NCI-H345 (cell line): ENCODE measurements around the gene SRGAP2C.
"Not testable (repeated sequence)": the region's sequence is repeated elsewhere in the genome, so short reads cannot be mapped to it uniquely, and the experiment has no call there.

Experiments used
- DNase-seq: peaks from one replicate; lab custom pipeline; 2025; lab: John Stamatoyannopoulos, UW

The SRGAP2C gene

DNA sequence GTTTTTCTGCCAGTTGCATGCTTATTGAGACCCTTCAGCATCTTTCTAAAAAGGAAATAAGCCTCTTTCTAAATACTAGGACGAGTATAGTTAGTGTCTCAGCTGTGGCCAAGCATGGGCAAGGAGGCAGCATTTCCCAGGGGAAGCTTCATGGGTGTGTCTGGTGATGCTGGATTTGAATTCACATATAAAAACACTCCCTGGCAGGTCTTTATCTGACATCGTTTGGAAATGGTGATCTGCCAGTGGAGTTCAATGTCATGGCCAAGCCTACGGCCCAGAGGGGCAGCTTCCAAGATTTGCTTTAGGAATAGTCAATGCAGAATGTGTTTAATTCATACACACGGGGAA, 94.7 kb downstream of the SRGAP2C start:
- DNase-seq = not testable (repeated sequence)

DNA sequence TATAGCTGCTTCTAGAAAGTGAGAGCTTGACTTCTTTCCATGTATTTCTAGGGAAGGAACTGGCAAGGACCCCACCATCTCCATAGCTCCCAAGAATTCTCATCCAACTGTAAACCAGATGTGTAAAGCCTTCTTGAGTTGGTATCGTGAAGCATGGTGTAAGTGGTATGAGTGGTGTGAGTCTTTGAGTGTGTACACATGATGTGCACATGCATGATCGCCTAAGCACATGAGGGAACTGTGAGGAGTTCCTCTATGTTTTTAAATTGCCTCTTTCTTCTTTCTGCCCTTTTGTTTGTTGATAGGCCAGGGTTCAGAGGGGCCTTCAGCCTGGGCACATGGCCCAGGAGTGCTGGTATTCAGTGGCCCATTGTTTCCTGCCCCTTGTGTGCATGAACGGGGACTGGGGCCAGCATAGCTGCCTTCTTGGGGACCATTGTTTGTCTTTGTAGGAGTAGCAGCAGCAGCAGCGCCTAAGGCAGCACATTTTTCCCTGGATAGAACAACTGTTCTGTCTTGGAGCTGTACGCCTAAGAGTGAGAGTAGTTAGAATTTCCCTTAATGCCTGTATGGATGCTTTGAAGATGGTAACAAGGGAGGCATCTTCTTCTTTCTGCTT, 96.0 kb downstream of the SRGAP2C start:
- DNase-seq = not testable (repeated sequence)

DNA sequence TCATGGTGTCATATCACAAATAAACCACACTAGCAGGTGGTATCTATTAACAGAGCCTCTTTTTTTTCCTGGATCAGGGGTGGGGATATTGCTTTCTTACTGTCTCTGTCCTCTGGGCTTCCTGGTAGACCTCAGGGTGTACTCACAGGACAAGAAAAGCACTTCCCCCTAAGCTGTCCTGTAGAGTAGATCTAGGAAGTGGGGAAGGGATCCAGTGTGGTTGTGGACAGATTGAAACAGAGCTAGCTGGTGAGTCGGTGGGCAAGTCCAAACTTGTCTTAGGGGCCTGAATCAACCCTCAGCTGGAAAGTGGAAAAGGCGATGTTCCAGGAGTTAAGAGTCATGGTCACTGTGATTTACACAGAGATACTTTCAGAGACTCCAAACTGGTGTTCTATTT, 96.7 kb downstream of the SRGAP2C start:
- DNase-seq = not testable (repeated sequence)

DNA sequence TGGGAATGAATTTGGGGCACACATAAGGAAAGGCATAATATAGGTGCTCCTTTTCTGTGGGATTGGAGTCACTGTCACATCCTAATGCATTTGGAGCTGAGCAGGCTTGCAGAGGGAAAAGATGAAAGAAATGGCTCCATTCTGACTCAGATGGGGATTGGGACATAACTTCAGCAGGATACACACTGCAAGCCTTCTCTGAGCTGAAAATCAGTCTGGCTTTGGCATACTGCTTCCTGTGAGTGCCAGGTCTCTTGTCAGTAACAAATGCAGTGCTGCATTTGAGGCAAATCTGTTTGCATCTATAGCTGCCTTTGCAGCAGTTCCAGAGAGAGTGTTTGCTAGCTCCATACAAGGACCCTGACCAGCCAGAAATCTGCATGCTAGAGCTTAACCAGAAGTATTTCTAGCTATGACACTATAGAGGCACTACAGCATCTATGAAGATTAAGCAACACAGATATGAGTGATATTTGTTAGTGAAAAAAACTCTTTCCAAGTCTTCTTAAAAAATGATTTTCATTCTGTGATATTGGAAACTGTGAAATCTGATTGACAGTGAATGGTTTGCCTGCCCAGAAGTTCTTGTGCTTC, 98.9 kb downstream of the SRGAP2C start:
- DNase-seq = not testable (repeated sequence)

DNA sequence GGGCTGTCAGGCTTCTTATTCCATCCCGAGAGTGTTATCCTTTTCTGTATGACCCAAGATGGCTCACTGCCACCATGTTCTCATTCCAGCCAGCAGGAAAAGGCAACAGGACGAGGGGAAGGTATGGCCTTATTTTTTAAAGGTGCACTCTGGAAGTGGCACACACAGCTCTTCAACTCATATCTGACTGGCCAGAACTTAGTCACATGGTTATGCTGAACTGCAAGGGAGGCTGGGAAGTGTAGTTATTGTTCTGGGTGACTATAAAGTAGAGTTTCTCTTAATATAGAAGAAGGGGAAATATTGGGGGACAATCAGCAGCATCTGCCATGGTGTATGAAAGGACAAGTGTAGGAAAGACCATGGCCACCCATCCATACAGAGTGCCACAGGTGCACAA, 107.8 kb downstream of the SRGAP2C start:
- not testable (repeated sequence) for DNase-seq

DNA sequence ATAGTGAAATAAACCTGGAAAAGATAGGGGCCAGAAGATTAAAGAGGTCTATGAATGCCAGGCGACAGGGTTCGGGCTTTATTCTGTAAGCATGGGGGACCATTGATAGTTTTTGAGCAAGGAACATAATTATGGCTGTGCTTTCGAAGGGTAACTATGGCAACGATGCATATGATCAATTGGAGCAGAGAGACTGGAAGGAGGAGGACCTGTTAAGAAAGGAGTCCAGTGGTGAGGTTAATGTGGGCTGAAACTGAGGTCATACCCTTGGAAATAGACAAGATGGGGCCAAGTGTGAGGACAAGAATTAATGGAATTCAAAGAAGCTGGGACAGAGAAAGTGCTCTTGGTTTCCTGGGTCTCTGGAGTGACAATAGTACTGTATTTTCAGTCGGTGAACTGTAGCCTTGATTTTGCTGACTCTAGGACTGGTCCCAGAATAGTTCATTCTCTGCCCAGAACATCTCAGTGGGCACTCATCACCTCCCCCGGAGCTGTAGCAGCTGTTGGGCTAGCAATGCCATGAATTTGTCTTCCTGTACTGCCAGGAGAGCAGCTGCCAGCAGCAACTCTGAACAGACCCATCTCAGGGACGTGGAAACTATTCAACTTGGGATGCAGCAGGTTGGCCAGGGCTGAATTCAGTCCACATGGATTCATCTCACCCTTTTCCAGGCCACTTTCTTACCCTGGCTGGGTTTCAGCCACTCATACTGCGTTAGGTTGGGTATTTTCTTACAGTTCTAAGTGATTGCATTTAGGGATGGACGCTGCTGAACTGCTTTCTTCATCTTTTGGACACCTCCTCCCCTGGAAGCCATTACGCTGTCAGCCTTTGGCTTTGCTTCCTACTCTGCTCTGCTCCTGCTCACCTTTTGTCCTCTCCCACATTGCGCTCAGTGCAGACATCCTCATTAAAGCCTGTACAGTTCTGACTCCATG, 108.8 kb downstream of the SRGAP2C start:
- not testable (repeated sequence) for DNase-seq

DNA sequence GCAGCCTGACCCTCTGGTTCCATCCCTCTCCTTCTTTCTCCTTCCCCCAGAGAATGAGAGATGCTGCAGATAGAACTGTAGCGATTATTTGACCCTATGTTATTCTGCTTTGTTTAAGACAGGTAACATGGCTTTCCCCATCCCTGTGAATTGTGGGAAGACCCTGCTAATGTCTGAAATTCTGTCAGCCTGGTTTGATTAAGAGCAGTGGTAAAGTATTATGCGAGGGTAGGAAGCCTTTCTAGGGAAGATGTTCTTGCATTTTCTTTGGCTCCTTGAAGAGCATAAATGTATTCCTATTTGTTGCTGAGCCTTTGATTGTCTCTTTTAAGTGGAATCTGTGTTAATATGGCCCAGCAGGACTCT, 109.4 kb downstream of the SRGAP2C start:
- DNase-seq = not testable (repeated sequence)

DNA sequence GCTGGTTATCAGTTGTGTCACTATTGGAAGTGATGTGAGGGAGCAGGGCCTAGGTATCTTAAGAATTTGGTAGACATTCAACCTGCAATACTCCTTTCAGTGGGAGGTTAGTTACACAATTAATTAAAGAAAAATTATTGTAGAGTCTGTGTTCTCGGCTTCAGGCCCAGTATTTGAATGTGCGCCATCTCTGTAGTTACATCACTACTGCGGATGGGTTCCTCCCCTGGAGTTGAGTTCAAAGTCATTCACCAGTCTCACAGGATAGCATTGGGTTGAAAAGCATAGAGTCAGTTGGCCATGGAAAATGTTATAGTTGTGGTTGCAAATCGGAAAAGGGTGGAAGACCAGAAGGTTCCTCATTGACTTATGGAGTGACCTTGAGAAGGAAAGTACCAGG, 111.8 kb downstream of the SRGAP2C start:
- DNase-seq = not testable (repeated sequence)

DNA sequence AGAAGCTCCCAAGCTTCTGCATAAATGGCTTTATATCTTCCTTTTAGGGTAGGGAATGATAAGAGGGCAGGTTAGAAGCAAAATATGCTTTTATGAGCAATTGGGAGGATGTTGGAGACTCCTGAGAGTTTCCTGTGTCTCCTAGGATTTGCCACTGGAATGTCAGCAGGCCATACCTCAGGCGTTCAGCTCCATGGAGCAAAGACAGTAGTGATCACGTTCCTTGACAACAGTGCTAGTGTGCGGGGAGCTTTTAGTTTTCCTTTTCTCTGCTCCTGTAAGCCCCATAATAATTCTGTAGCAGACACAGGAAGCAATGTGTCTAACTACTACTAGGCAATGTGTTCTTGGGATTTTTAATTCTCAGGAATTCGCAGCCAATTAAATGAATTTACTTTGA, 113.8 kb downstream of the SRGAP2C start:
- DNase-seq = not testable (repeated sequence)

DNA sequence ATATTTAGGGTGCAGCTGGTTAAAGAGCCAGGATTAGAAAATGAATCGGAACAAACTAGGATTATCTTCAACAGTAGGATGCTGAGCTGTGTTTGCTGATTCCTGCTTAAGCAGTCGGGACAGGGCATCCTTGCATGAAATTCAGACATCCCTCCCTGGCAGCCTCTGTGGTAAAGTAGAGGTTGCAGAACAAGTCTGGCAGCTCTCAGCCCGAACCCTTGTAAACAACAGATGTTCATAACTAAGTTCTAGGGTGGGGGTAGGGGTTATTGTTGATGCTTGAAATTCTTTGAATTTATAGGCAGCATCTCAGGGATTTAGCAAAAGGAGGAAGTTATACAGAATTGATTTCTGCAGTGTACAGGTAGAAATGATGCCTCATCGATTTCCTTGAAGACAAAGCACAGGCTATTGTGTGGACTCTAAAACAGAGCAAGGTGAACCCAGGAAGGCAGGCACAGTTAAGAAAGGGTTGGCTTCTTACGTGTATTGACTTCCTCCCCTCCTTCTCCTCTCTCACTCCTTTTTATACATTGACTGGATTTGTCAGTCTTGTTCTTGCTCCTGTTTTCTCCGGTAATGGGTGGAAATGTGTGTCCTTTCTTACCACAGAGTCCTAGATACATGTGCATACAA, 114.9 kb downstream of the SRGAP2C start:
- DNase-seq = not testable (repeated sequence)

DNA sequence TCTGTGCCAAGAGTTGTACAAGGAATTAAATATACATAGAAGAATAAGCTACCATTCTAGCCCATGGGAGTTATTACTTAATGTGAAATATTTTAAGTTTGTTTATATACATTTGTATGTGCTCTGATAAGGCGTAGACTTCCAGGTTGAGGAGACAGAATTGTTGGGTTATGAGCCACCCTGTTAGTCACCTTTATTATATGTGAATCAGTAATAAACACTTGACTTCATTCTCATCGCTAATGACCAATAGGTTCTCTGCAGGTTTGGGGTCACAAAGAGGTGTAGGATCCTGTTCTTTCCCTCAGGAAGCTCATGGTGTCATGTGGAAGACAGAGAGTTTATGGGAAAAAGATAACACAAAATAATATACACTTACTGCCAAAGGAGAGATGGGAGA, 117.1 kb downstream of the SRGAP2C start:
- not testable (repeated sequence) for DNase-seq

DNA sequence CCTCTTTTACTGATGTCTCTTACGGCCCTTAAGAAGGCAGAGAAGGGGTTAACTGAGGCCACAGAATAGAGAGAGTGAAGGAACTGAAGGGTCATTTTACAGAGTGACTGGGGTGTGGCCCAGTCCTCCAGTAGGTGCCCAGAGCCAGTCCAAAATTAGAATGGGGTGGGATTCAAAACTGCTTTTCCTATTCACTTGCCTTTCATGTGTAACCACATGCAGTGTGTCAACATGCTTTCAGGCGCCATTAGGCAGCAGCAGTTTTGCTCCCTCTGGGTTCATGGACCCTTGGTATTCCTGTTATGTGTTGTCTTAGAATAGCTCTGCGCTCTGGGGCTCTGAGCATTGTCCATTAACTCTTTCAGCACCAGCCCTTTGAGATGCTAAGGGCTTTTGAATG, 123.0 kb downstream of the SRGAP2C start:
- not testable (repeated sequence) for DNase-seq

DNA sequence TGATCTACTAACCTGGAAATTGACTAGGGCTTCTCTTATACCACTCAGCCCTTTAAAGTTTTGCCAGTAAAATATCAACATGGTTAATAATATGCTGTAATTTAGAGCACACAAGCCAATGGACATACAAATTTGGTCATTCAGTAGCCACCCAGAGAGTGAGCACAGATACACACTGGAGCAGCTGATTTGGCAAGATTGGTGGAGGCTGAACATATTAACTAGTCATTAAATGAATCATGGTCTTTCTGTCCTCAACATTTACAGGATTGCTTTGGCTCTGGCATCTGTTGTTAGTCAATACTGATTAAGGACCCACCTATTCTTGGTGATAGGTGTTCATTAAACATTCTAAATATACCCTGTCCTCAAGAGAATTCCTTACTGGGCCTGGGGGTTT, 130.7 kb downstream of the SRGAP2C start:
- DNase-seq = not testable (repeated sequence)

DNA sequence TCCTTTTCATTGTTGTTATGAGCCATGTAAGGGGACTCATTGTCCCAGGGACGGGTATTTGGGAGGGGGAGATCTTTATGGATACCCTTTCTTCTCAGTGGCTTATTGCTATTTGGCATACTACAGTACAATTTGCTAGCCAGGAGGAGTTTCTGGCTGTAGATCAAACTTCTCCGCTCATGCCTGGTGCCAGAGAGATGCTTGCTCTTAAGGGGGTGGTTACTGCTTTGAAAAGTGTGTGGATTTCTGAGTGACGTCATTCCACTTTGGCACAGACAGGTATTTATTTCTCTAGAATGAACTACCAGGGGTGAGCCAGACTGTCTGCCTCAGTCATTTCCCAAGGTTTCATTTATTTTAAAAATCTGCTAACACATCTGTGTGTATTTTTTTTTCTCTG, 131.3 kb downstream of the SRGAP2C start:
- not testable (repeated sequence) for DNase-seq

DNA sequence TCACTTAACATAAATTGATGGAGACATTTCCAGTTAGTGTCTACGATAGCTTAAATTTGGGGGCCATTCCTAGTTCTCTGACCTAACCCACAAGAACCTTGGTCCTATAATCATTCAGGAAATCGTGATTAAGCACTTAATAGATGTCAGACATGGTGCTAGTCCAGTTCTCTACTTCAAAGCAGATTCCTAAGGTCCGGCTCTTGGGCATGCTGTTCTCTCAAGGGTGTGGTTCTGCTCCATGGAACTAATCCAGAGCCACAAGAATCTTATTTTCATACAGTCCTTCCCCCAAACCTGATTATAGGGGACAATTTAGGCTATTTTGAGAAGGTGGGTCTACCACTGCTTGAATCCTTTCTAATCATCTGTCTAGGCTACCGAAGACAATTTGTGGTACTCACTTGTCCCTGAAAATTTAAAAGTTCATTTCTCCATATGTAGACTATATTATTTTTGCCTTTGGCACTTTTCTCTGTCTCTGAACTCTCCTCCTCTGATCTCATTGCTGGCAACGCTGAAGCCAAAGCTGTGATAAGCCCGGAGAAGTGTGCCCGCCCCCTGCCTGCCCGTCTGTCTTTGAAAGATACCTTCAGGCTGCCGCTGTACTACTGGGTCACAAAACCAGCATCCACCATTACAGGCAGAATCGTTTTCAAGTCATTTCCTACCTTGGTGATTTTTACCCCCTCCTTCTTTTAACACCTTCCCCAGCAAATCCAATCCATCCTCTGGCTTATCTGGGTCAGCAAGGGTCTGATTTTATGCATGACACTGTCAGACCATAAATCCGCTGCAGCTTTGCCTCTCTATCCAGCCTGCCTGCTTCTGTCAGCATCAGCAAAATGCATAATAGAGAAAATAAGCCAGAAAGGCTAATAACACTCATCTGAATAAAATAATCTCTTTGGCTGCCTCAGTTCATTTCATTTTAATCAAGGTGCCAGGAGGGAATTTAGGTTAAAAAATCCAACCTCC, 133.0 kb downstream of the SRGAP2C start:
- not testable (repeated sequence) for DNase-seq

DNA sequence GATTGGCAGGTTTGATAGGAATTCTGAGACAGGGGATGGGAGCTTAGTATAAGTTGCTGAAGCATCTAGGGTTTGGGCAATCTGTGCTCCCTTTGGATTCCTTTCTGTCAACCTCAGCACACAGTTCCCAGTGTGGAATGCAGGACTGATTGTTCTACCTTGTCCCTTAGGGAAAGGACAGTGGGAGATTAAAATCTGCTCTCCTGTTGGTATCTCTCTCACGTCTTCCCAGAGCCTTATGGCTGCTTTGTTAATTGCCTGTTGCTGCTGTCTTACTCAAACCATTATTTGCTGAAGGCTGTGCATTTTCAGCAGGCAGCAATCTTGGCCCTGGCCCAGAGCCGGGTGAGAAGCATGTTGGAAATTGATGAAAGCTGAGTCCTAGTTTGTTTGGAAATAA, 133.9 kb downstream of the SRGAP2C start:
- not testable (repeated sequence) for DNase-seq

DNA sequence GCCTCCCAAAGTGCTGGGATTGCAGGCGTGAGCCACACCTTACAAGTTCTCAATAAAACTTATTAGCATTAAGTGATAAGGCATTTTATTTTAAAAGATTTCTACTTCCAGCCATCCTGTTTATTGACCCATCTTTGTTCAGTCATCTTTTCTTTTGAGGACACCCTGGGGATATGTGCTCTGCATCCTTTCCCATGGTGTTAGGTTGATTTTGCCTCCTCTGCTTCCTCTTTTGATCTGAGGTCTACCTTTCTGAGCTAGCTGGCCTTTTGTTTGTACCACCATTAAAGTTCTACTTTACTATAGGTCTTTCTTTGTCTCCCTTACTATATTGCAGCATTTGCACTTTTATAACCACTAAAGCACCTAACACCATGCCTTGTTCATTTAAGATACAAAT, 136.9 kb downstream of the SRGAP2C start:
- DNase-seq = not testable (repeated sequence)

DNA sequence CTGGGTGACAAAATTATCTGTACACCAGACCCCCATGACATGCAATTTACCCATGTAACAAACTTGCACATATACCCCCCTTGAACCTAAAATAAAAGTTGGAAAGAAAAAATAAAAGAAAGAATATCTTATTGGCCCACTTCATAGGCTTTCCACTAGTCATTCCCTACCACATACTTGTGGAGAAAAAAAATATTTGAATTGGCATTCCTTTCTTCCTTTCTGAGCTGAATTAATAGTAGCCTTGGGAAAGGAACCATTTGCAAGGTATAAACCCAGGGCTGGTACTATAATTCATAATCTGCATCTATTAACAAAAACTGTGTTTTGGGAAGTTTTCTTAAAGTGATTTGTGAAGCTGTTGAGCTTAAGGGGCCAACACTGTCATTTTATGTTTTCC, 140.0 kb downstream of the SRGAP2C start:
- DNase-seq = not testable (repeated sequence)

DNA sequence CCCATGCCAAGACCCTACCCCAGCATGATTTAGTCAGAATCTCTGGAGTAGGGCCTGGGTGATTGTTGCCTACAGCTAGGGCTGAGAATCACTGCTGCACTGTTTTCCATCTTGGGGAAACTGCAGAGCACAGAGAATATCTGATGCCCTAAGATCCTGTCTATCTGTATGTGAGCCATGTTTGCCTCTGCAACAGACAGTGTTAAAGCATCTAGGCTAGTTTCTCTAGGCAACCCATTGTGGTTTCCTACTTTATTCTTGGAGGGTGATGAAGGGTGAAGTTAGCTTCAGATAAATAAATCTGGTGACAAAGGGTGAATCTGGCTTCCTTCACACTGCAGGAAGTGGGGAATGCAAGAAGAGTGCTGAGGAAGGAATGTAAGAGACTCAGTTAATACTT, 147.4 kb downstream of the SRGAP2C start:
- DNase-seq = not testable (repeated sequence)

DNA sequence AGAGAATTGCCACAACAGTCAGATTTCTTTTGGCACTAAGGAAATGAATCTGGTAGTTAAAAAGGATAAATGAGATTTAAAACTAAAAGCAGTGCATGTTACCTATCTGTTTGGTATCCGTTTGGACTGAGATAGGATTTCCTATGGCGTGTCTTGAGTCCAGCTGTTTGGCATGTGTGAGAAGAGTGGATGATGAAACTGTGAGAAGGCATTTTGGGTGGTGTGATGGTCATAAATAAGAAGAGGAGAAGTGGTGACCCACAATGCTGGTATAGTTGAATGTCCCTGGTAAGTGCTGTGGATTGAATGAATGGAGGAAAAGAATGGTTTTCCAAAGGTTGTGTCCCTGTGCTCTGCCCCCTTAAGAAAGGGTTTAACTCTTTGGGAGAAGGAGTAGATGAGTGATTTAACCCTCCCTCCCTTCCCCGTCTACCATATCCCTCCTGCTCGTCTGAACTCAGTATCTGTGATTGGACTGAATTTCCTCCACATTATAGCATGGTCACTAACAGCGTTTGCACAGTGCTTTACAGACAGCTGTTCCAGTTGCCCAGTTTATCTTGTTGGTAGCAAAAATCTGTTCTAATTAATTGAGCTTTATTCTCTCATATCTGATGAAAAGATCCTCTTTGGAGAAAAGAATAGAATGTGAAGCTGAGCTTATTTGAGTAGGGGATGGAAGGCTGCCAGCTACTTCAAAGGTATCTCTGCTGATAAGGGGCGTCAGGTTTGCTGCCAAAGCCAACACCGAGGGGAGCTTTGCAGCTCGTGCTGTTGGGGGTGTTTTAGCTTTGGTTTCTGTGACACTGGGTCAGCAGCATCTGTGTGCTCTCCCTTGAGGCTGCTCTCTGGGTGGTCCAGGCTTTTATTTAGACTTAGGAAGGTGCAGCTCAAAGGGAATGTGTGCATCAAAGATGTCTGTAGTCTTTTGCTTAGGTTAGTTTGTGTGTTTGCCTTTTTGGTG, 148.1 kb downstream of the SRGAP2C start:
- not testable (repeated sequence) for DNase-seq
